GM19035 (cell line): ENCODE measurements around the gene GALNT2.

ENCODE experiments used
- ATAC-seq: cut with Tn5 transposase; IDR thresholded peaks from one replicate; pipeline ENCODE4 v1.9.1; 2021; ENCODE audit not compliant: unreplicated experiment

The GALNT2 gene

GRCh38 chr1:230087028-230087716 is 20.1 kb downstream of the GALNT2 start:
- no peak for ATAC-seq

DNA sequence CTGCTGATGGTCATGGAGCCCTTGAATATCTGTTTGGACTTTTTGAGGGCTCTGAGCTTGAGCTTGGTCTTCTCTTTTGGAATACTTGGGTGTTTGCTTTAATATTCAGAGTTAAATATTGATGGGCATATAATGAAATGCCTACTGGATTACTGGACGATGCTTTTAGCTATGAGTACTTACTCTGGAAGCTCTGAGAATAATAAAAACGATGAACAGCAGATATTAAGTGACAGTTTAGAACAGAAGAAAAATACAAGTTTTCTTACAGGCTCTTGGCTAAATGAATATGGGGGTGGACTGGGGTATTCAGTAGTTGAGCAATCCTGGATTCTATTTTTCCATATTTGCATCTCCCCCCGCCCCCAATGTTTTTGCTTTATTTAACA is 20.7 kb downstream of the GALNT2 start:
- ATAC-seq, result no peak

GRCh38 chr1:230090194-230090711 is 23.2 kb downstream of the GALNT2 start:
- ATAC-seq, result no peak

DNA sequence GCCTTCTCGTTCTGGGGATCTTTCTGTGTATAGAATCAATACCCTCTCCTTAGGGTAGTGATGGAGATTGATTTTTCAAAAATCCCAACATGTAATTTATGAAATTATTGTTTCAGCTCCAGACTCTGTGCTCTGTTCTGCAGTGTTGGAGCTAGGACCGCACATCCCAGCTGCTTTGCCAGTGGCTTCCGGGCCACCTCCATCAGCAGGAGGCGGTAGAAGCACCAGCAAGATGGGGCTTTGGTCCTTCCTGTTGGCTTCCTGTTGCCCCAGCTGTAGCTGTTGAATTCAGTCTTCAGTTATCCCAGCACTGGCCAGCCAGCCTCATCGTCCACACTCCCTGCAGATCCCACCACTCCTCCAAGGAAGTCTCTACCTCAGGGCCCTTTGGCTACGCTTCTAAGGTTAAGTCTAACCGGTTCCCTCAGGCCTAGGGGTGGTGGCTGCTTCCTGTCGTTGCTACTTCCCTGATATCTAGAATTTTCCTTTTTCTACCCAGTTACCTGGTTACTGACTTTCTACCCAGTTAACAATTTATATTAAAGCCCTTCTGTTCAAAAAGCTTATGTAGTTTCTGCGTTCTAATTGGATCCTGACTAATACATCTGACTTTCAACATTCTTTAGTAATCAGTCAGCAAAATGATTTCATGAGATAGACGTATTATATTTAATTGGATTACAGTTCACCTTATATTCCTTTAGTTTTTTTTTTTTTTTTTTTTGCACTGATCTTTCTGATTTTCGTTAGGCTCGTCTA is 24.6 kb downstream of the GALNT2 start:
- ATAC-seq, result no peak

- ATAC-seq, result no peak
Observed at GRCh38 chr1:230094746-230095145, 27.7 kb downstream of the GALNT2 start.

DNA sequence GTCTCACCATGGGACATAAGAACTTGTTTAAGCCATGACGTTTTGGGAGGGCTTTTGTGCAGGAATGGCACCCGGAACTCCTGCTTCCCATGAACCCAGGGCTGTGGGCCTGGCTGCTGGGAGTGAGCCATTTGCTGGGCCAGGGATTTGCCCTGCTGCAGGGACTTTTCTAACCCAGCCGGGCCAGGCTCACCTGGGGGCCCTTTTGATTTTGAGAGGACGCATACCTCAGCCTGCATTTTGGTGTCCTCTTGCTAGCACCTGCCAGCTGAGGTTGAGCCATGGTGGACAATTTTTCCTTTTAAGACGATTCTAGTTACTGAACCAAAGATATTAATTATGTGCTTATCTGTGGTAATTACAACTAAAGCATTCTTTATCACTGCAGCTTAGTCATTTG is 28.9 kb downstream of the GALNT2 start:
- no peak for ATAC-seq

DNA sequence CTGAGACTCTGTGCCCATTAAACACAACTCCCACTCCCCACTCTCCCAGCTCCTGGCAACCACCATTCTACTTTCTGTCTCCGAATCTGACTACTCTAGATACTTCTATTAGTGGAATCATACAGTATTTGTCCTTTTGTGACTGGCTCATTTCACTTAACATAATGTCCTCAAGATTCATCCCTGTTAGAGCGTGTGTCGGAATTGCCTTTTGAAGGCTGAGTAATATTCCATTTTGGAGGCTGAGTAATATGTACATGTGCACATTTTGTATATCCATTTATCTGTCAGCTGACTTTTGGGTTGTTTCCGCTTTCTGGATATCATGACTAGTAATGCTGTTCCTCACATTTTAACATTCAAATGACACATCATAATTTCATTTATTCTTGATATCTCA is 30.3 kb downstream of the GALNT2 start:
- no peak for ATAC-seq

DNA sequence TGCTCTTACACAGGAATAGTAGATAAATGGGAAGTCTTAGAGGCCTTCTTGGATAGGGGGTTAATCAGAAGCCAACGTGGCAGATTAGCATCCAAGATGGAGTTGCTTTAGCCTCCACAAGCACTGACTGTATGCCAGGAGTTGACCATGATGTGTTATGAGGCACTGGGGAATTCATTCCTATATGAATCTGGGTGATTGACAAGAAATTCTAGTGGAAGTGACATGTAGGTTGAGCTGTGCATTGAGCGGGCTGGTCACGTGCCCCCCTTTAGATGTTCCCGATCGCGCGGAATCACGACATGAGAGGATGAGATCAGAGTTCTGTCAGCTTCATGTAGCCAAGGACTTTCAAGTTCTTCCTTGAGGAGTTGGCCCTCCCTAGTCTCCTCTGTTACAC is 31.7 kb downstream of the GALNT2 start:
- no peak for ATAC-seq

DNA sequence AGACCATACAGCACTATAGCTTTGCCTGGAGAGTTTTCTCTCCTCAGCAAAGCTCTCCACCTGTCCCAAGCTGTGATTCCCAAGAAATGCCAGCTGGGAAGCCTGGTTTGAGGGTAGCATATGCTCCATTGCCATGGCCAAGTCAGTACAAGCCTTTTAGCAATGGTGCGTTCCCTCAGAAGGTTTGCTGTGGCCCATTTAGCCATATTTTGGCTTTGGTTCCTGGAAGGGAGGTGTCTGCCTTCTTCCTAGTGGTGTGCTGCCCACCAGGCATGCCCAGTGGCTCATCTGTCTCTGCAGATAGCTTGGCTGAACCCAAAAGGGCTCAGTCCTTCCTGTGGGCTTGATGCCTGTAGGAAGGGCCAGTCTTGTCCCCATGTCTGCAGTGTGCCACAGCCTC is 32.4 kb downstream of the GALNT2 start:
- ATAC-seq, result no peak

- ATAC-seq, result no peak
Observed at GRCh38 chr1:230100932-230101331, 33.9 kb downstream of the GALNT2 start.

- no peak for ATAC-seq
Observed at GRCh38 chr1:230101556-230101955, 34.5 kb downstream of the GALNT2 start.

- no peak for ATAC-seq
Observed at GRCh38 chr1:230102046-230102445, 35.0 kb downstream of the GALNT2 start.

DNA sequence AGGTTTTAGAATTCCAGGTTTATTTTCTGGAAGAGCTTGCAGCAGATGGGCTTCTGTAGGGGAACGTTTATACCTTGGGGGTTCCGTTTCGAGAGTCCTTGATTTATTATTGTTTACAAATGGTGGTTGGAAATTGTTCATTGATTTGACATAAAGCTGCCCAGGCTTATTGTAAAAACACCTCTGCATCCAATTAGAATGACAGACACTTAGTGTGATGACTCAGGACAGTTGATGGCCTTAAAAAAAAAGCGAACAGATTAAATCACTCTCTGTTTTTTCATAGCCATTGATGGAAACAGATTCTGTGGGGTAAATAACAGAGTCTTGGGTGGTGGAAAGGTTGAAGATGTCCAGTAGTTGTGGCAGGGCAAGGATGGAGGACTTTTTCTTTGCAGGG is 35.4 kb downstream of the GALNT2 start:
- ATAC-seq, result no peak

DNA sequence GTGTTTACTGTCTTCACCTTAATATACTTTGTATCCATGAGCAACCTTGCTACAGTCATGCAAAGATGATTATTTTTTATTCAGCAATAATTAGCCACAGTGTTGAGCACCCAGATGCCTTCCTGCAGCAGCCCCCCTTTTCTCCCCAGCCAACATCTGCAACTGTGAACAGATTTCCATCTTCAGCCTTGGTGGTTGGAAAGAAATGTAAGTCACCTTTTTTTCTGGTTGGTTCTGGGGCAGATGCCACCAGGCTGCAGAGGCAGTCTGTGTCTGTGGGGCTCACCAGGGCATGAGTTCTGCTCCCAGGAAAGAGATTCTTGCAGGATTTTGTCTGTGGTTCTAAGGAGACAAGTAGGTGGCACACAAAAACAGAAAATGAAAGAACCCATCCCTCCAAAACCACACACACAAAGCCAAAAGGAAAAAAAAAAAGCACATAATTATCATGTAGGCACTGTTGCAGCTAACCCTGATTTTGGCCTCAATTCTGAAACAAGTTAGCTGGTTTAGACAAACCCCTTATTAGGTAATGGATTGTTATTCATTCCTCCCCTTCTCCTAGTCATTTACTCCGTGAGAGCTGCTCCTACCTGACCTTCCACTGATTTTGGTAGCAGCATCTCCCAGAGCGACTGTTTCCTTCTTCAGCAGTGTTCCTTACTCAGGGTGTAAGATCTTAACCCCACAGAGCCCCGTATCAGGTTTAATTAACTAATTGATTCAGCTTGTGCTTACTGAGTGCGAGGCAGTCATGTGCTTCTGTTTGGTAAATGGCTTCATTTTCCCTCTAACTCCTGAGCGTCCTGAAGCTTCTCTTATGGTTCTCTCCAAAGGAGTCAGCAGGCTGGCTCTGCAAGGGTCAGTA is 36.5 kb downstream of the GALNT2 start:
- ATAC-seq, result no peak

- peak; percentile 58 for ATAC-seq
Observed at GRCh38 chr1:230104395-230105244, 37.6 kb downstream of the GALNT2 start.

GRCh38 chr1:230105245-230105753 is 38.3 kb downstream of the GALNT2 start:
- no peak for ATAC-seq

DNA sequence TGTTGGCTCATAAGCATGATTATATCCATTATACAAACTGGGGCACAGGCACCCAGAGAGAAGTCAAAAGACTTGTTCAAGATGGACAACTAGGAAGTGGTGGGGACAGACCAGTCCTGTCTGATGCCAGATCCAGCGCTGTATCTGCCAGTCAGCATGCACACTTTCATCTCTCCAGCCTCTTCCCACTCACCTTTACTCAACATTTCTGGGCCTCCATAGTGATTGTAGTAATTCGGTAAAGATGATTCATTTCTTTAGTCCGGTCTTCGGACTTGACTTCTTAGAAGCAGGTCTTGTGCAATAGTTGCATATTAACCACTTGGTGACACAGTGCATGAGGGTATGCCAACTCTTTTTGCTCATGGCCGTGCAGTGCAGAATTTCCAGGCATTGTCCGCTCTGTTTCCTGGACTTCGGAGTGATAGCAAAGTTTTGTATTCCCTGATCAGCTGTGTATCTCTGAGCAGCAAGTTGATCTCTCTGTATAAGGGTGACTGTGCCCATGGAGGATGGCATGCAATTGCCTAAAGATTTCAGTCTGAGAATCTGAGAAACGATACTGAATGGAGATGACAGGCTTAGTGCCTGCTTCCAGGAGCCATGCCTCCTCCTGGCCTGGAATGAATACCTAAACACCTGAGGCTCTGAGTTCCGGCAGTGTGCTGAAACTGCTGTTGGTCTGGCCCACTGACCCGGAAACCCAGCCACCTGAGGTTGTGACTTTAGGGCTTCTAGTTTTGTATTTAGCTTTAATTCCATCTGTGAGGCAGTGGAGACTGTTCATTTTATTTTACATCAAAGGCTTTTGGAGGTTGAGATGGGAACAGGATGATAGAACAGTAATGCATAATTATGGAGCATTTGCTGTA is 39.0 kb downstream of the GALNT2 start:
- peak; percentile 24 for ATAC-seq

GRCh38 chr1:230107941-230108340 is 40.9 kb downstream of the GALNT2 start:
- no peak for ATAC-seq

DNA sequence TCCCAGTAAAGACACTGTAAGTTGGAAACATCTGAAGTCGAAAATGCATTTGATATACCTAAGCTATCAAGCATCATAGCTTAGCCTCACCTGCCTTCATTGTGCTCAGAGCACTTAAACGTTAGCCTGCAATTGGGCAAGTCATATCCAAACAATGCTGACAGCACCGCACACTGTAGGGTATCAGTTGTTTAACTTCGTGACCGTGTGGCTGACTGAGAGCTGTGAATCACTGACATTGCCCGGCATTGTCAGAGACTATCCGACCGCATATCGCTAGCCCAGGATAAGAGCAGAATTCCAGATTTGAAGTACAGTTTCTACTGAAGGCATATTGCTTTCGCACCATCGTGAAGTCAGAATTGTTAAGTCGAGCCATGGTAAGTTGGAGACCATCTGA is 41.5 kb downstream of the GALNT2 start:
- no peak for ATAC-seq
